B cell (primary cell): ENCODE measurements around the gene AP2M1. TPM values are rescaled to one million over a fixed set of nuclear protein-coding genes. Genes with fewer than 3 reads are reported as not detected.

ENCODE experiments used
- ATAC-seq: fragments of 200-7000 bp; cut with Tn5 transposase; one replicate; pipeline ENCODE4 v1.10.0; 2021; ENCODE audit warnings: low read depth, mild to moderate bottlenecking, moderate number of reproducible peaks, moderate library complexity
- CTCF ChIA-PET: fragments of 350-600 bp; sonication (Branson Sonifier 250); formaldehyde crosslinking; loops from one replicate; lab custom pipeline; 2021; ENCODE audit warnings: antibody characterized with exemption, inconsistent platforms; lab: Charles Lee
- POLR2A ChIA-PET: fragments of 350-600 bp; sonication (Branson Sonifier 250); formaldehyde crosslinking; loops from one replicate; lab custom pipeline; 2021; ENCODE audit warnings: antibody characterized with exemption; lab: Charles Lee
- DNase-seq: peaks from one replicate; pipeline ENCODE4 v3.0.0; 2013
- H2AFZ ChIP-seq: 2 replicates; pipeline ENCODE4 v1.6.1; 2012; ENCODE audit warnings: mild to moderate bottlenecking, low read depth, low read length; ENCODE audit not compliant: insufficient read depth, poor library complexity, severe bottlenecking
- H3K27ac ChIP-seq, 2 donors: 1 replicate in 1 of 2; 2 replicates in 1 of 2; pipeline ENCODE4 v1.5.1; 2012 to 2013; ENCODE audit warnings: low read length in 2 of 2, mild to moderate bottlenecking in 2 of 2, moderate library complexity in 1 of 2
- H3K27me3 ChIP-seq, 4 experiments: fragments of 200-600 bp in 1 of 4; sonication (generic) in 1 of 4; replicated peaks in 1 of 4; 1 replicate in 2 of 4; 2 replicates in 2 of 4; pipeline versions ENCODE4 v1.6.1 to v1.7.0; 2013 to 2016; ENCODE audit warnings: low read length in 3 of 4, mild to moderate bottlenecking in 2 of 4, mixed read lengths in 1 of 4, moderate library complexity in 1 of 4; ENCODE audit not compliant: insufficient read depth in 4 of 4, control insufficient read depth in 3 of 4; ENCODE audit errors: control extremely low read depth in 1 of 4
- H3K36me3 ChIP-seq, 2 experiments: replicated peaks in 1 of 2; 1 replicate in 1 of 2; 2 replicates in 1 of 2; pipeline versions ENCODE4 v1.6.1 to v1.7.1; 2013; ENCODE audit warnings: low read length in 1 of 2; ENCODE audit not compliant: insufficient read depth in 2 of 2, control insufficient read depth in 1 of 2; ENCODE audit errors: control extremely low read depth in 1 of 2, extremely low read depth in 1 of 2
- H3K4me1 ChIP-seq, 2 donors: fragments of 200-600 bp in 1 of 2; sonication (generic) in 1 of 2; 1 replicate in 1 of 2; 2 replicates in 1 of 2; pipeline versions ENCODE4 v1.5.1 to v1.6.1; 2013 to 2017; ENCODE audit warnings: low read length in 2 of 2; ENCODE audit not compliant: control insufficient read depth in 2 of 2, insufficient read depth in 2 of 2
- H3K4me2 ChIP-seq: replicated peaks from 2 replicates; pipeline ENCODE3; 2012; ENCODE audit warnings: mild to moderate bottlenecking, low read depth, low read length; ENCODE audit not compliant: poor library complexity, severe bottlenecking
- H3K4me3 ChIP-seq, 5 experiments: fragments of 200-600 bp in 1 of 5; sonication (generic) in 1 of 5; 1 replicate in 3 of 5; 2 replicates in 2 of 5; pipeline versions ENCODE4 v1.5.1 to v1.7.0; 2011 to 2016; ENCODE audit warnings: low read length in 4 of 5, mild to moderate bottlenecking in 4 of 5, low read depth in 2 of 5, control low read depth in 1 of 5, moderate library complexity in 1 of 5; ENCODE audit not compliant: insufficient read depth in 1 of 5; ENCODE audit errors: control extremely low read depth in 1 of 5, extremely low read depth in 1 of 5
- H3K79me2 ChIP-seq: fragments of 200-600 bp; sonication (generic); one replicate; pipeline ENCODE4 v1.6.0; 2016; ENCODE audit warnings: low read length; ENCODE audit not compliant: control insufficient read depth, insufficient read depth
- H3K9ac ChIP-seq: fragments of 200-600 bp; sonication (generic); 2 replicates; pipeline ENCODE4 v1.6.1; 2017; ENCODE audit warnings: mild to moderate bottlenecking, low read length, moderate library complexity
- H3K9me3 ChIP-seq, 3 donors: one replicate each; pipeline versions ENCODE4 v1.6.1 to v1.7.1; 2013; ENCODE audit warnings: low read length in 2 of 3; ENCODE audit not compliant: control insufficient read depth in 2 of 3, insufficient read depth in 1 of 3; ENCODE audit errors: control extremely low read depth in 1 of 3
- H4K20me1 ChIP-seq: 2 replicates; pipeline ENCODE4 v1.6.0; 2012; ENCODE audit warnings: mild to moderate bottlenecking, low read length; ENCODE audit not compliant: insufficient read depth, control insufficient read depth, poor library complexity, severe bottlenecking
- H3K27ac Mint-ChIP-seq: one replicate; pipeline ENCODE4 v1.8.0; 2021; ENCODE audit warnings: mixed read lengths
- H3K27me3 Mint-ChIP-seq: one replicate; pipeline ENCODE4 v1.8.0; 2021; ENCODE audit warnings: mixed read lengths
- H3K4me1 Mint-ChIP-seq: one replicate; pipeline ENCODE4 v1.8.0; 2021; ENCODE audit warnings: mixed read lengths
- H3K4me3 Mint-ChIP-seq: one replicate; pipeline ENCODE4 v1.8.0; 2021; ENCODE audit warnings: mixed read lengths
- H3K9me3 Mint-ChIP-seq: one replicate; pipeline ENCODE4 v1.8.0; 2022; ENCODE audit warnings: mixed read lengths; ENCODE audit not compliant: insufficient read depth
- EZH2 ChIP-seq: IDR thresholded peaks from 2 replicates; pipeline ENCODE4 v1.6.1; 2012; ENCODE audit warnings: borderline replicate concordance, low read depth, mild to moderate bottlenecking, moderate library complexity, low read length; ENCODE audit not compliant: insufficient read depth, poor library complexity, severe bottlenecking
- WGBS: methylation state at CpG from one replicate; pipeline ENCODE4 v1.1.5; 2013; ENCODE audit warnings: missing lambda C conversion rate; ENCODE audit not compliant: insufficient coverage; 5-methylcytosine and 5-hydroxymethylcytosine counted together
- intact Hi-C: fragments of 100-400 bp; cut with micrococcal nuclease; formaldehyde crosslinking; loops from one replicate; pipeline ENCODE4 v1.10.0; 2022
- polyA plus RNA-seq: library from polyadenylated mRNA; depleted of rRNA; stranded (reverse); fragments of >200 nt; gene quantifications from 2 replicates; pipeline ENCODE4 v1.2.3, GENCODE V29; 2012
- total RNA-seq, 2 donors: library from RNA; stranded (reverse); fragments of 120-200 nt in 1 of 2; gene quantifications; 1 replicate in 1 of 2; 2 replicates in 1 of 2; pipeline versions ENCODE4 v1.2.3 to v1.2.4, GENCODE V29; 2013 to 2022
- TF ChIP-seq, protein P1 (sequence below): fragments of 200-600 bp; IDR thresholded peaks from one replicate; pipeline ENCODE4 v1.8.0; 2022; ENCODE audit warnings: antibody characterized with exemption, mild to moderate bottlenecking

AP2M1 gene
- total and polyA plus RNA-seq, 2 donors (not counting 1 experiment from before 2014, with no cell fraction given) = 171 to 207 TPM

DNA sequence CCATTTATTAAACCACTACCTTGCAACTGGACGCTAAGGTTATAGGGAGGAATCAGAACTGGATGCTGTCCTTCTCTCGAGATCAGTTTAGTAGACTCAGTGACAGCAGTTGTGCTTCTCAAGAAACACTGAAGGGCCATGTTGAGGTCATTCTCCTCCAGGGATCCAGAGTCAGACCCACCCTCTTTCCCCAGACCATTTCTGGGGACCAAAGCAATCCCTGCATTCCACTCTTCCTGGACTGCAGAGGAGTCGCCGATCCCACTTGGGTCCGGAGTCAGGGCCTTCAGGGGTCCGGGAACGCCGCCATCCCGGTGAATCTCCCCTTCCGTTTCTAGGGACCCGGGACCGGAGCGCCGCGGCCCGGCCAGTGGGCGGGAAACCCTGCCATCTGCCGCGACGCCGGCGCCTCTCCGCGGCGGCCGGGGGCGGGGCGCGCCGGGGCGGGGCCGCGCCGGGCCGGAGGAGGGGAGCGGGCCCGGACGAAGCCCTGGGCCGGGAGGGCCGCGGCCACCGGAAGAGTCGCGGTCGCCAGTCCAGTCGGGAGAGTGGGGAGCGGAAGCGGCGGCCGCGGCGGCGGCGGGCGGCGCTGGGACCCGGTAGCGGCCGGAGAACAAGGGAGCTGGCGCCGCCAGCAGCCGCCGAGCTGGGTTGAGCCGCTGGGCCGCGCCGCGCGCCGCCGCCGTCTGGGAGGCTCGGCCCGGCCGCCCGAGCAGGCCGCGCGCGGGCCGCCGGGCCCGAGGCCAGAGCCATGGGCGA lies 19.6 kb upstream of the AP2M1 start, which contains the start of gene DVL3:
TSS of gene DVL3 (plus strand) at position 493 of the 759 bp plus-strand sequence. CDS start at position 752, 259 bp downstream.
- peak within 1 kb of the TSS; percentile 86 for H3K4me2 ChIP-seq
- Mint-ChIP-seq H3K9me3 (no peaks in the 10 kb centered on the region), H3K4me3 (peak within 1 kb of the TSS; percentile 95), H3K27me3 (no peaks in the 10 kb centered on the region), H3K27ac (peak within 1 kb of the TSS; percentile 87), H3K4me1 (peaks cover 31% of the 10 kb centered on the region)
- no peaks in the 10 kb centered on the region for H3K9me3 ChIP-seq
- peaks cover 13 to 34% of the 10 kb centered on the region in 2 donors for H3K4me1 ChIP-seq
- peak within 1 kb of the TSS; percentile 70 to 81 (median 76) for H3K4me3 ChIP-seq
- ATAC-seq (peak; percentile 83), DNase-seq (peak; percentile 77)
- TF ChIP-seq EZH2 = no peak
- TF ChIP-seq, protein P1, sequence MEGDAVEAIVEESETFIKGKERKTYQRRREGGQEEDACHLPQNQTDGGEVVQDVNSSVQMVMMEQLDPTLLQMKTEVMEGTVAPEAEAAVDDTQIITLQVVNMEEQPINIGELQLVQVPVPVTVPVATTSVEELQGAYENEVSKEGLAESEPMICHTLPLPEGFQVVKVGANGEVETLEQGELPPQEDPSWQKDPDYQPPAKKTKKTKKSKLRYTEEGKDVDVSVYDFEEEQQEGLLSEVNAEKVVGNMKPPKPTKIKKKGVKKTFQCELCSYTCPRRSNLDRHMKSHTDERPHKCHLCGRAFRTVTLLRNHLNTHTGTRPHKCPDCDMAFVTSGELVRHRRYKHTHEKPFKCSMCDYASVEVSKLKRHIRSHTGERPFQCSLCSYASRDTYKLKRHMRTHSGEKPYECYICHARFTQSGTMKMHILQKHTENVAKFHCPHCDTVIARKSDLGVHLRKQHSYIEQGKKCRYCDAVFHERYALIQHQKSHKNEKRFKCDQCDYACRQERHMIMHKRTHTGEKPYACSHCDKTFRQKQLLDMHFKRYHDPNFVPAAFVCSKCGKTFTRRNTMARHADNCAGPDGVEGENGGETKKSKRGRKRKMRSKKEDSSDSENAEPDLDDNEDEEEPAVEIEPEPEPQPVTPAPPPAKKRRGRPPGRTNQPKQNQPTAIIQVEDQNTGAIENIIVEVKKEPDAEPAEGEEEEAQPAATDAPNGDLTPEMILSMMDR = no peak
- H3K36me3 ChIP-seq = peaks cover 0 to 2% of the 10 kb centered on the region in 2 experiments
- peaks cover 33% of the 10 kb centered on the region for H4K20me1 ChIP-seq
- H3K27ac ChIP-seq = peak within 1 kb of the TSS; percentile 33 to 74
- H3K27me3 ChIP-seq = no peaks in the 10 kb centered on the region
- 2% methylated on average over 84 of the region's 84 CpGs for WGBS
- peak within 1 kb of the TSS; percentile 86 for H3K9ac ChIP-seq
- intact Hi-C loops = loop anchor here (1.0 kb wide), 3 partner anchors 19 to 30 kb away; partner anchors contain the start of genes AP2M1 and EIF2B5
- peaks cover 39% of the 10 kb centered on the region for H3K79me2 ChIP-seq
- CTCF ChIA-PET = interaction anchor here (1.0 to 3.0 kb wide), 4 partner anchors 10 to 271 kb away, joined by 3 to 15 read pairs (median 6); partner anchors contain the start of gene PARL
- H2AFZ ChIP-seq = peak within 1 kb of the TSS; percentile 89
- POLR2A ChIA-PET = interaction anchor here (0.7 to 1.0 kb wide), 5 partner anchors 18 to 319 kb away, joined by 3 to 5 read pairs (median 4); partner anchors contain the start of gene EIF2B5
